ENCODE measurements around the gene ZNF668. TPM values are rescaled to one million over a fixed set of nuclear protein-coding genes. Genes with fewer than 3 reads are reported as not detected.

Gene ZNF668
- total RNA-seq, 6 experiments from 2014 or later = 2.0 to 4.6 (median 3.5) TPM

DNA sequence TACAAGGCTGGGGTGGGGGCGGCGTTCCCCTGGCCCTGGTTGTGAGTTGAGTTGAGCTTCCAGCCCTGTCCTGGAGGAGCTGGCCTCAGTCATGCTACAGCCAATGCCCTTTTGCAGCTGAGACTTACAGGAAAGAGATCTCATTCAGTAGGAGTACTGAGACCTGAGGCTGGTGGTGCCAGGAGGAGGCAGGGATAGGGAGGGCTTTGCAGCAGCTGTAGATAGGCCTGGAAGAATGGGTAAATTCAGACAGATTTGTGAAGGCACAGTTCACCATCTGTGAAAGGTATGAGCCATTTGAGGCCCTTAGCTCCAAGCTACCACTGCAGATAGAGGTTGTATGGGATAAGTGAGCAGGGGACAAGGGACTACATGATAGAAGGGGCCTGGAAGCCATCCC, 35.0 kb downstream of the ZNF668 start:
- Histone ChIP-seq H3K27me3 (no peaks in the 10 kb centered on the region), H3K27ac (no peak overlapping the region), H3K4me3 (no peak overlapping the region), H3K36me3 (peaks cover 4 to 53% (median 19%) of the 10 kb centered on the region in 4 donors), H3K9me3 (no peaks in the 10 kb centered on the region), H3K4me1 (peaks cover 0 to 17% (median 3%) of the 10 kb centered on the region in 4 donors)
- 100% methylated on average over 2 of the region's 2 CpGs for WGBS (ENCODE audit: insufficient coverage, low coverage, low lambda C conversion rate, missing lambda C conversion rate)
- DNase-seq (no peak), ATAC-seq (no peak)
- intact Hi-C loops (cut with DNase I) = no loop called here
- no peak for TF ChIP-seq POLR2A (IDR thresholded peaks at IDR 0.05)
- no peak for TF ChIP-seq CTCF (IDR thresholded peaks at IDR 0.05)

DNA sequence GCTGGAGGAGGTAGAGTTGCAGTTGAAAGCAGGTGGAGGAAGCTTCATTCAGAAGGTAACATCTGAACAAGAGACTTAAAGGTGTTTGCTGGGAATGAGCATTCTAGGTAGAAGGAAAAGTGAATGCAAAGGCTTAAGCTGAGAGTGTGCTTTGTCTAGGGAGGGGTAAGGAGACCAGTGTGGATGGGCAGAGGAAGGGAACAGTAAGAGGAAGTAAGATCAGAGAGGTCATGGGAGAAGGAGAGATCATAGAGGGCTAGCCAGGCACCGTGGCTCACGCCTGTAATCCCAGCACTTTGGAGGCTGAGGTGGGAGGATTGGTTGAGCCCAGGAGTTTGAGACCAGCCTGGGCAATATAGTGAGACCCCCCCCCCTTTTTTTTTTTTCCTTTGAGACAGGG, 37.3 kb downstream of the ZNF668 start:
- DNase-seq = no peak
- no peak for TF ChIP-seq CTCF (IDR thresholded peaks at IDR 0.05)
- TF ChIP-seq POLR2A (IDR thresholded peaks at IDR 0.05) = no peak
- H3K4me1 ChIP-seq = peaks cover 0 to 11% (median 5%) of the 10 kb centered on the region in 4 donors
- no peaks in the 10 kb centered on the region for H3K27me3 ChIP-seq
- intact Hi-C loops (cut with DNase I) = no loop called here
- H3K9me3 ChIP-seq = no peaks in the 10 kb centered on the region
- WGBS (ENCODE audit: insufficient coverage, low coverage, low lambda C conversion rate, missing lambda C conversion rate) = 60% methylated on average over 1 of the region's 2 CpGs
- no peak for ATAC-seq
- no peak overlapping the region for H3K4me3 ChIP-seq
- H3K36me3 ChIP-seq = peaks cover 4 to 45% (median 14%) of the 10 kb centered on the region in 4 donors
- no peak overlapping the region for H3K27ac ChIP-seq

DNA sequence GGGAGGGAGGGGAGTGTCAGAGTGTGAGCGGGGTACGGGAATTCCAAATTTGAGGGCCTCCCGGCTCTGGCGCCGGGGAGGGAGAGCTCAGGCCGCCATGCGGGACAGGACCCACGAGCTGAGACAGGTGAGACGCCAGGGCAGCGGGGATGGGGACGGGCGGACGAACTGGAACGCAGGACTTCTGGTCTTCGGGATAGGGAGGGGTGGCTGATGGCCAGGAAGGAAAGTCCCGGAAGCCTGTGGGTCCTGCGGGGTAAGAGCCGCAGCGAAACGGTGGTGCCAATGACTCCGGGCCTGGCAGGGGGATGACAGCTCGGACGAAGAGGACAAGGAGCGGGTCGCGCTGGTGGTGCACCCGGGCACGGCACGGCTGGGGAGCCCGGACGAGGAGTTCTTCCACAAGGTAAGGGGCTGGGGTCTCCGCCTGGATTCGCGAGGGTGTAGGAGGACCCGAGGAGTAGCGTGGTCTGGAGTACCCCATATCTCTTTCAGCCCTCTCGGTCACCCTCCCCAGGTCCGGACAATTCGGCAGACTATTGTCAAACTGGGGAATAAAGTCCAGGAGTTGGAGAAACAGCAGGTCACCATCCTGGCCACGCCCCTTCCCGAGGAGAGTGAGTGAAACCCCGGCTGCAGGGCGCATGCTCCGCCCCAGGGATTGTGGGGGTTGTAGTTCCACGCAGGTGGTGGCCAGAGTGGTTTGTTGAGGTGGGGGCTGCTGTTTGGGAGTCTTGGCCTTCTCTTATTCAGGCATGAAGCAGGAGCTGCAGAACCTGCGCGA, 40.1 kb downstream of the ZNF668 start:
- peaks cover 0 to 11% (median 5%) of the 10 kb centered on the region in 4 donors for H3K4me1 ChIP-seq
- H3K4me3 ChIP-seq = peak overlapping the region; percentile 73 to 95 (median 81)
- no peaks in the 10 kb centered on the region for H3K27me3 ChIP-seq
- ATAC-seq = peak; percentile 80 to 85 (median 82)
- 0% methylated on average over 21 of the region's 47 CpGs for WGBS (ENCODE audit: insufficient coverage, low coverage, low lambda C conversion rate, missing lambda C conversion rate)
- TF ChIP-seq CTCF (IDR thresholded peaks at IDR 0.05) (no peak), POLR2A (IDR thresholded peaks at IDR 0.05) (peak; percentile 87)
- H3K9me3 ChIP-seq = no peaks in the 10 kb centered on the region
- intact Hi-C loops (cut with DNase I) = no loop called here
- DNase-seq = peak; percentile 95 to 96 (median 96)
- peaks cover 3 to 29% (median 6%) of the 10 kb centered on the region in 4 donors for H3K36me3 ChIP-seq
- peak overlapping the region; percentile 87 to 98 (median 97) for H3K27ac ChIP-seq

DNA sequence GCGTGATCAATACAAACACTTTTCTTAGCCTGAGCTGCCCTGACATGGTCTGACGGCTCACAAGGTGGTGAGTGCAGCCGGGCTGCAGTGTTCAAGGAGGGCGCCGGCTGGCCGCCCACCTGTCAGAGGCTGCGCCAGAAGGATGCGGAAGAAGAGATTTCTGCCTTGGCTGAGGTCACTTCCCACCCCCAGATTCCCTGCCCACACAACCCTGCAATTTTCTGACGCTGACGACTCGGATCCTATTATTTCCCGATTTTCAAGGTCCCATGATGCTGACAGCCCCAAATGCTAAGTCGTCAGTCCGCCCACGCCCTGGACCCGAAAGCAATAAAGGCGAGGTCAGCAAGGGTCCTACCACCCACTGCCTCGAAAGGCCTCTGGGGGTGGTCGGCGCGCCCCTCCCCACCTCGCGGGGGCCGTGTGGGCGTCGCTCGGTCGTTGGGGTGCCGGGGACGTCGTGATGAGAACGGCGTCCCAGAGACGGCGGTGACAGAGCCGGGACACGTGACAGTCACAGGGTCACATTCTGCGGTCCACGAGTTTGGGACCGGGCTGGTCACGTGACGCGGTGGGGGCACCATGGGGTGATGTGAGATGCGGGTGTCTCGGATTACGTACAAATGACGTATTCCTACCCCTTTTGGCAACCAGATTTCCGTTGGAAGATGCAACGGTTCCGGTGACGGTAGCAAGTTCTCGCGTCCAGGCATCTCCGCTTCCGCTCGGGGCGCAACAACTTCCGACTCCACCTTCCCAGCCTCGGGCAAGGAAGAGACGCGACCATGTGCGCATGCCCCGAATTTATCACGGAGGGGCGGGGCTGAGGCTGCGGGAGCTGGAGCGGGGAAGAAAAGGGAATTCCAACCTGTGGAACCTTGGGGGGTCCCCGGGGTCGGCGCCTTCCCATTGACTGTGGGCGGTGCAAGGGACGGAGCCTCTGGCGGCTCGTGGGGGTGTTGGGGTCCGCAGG, 41.0 kb downstream of the ZNF668 start, which contains the start of gene STX4:
Gene STX4, plus strand, starts transcription at position 823 of the 973 bp plus-strand sequence. CDS start 248 bp downstream, outside the sequence.
- H3K4me3 ChIP-seq = peak within 1 kb of the TSS; percentile 73 to 95 (median 81)
- H3K36me3 ChIP-seq = peaks cover 3 to 20% (median 4%) of the 10 kb centered on the region in 4 donors
- H3K27ac ChIP-seq = peak within 1 kb of the TSS; percentile 87 to 98 (median 97)
- H3K27me3 ChIP-seq = no peaks in the 10 kb centered on the region
- TF ChIP-seq POLR2A (IDR thresholded peaks at IDR 0.05) (peak; percentile 33), CTCF (IDR thresholded peaks at IDR 0.05) (peak in 1 of 4 donors; percentile 19)
- DNase-seq (peak; percentile 98 to 99 (median 99)), ATAC-seq (peak; percentile 91 to 92 (median 92))
- no peaks in the 10 kb centered on the region for H3K9me3 ChIP-seq
- intact Hi-C loops (cut with DNase I) = no loop called here
- WGBS (ENCODE audit: insufficient coverage, low coverage, low lambda C conversion rate, missing lambda C conversion rate) = 2% methylated on average over 28 of the region's 75 CpGs
- H3K4me1 ChIP-seq = peaks cover 0 to 11% (median 5%) of the 10 kb centered on the region in 4 donors
